Measurements from ENCODE around the gene DAGLB.
"Not testable (repeated sequence)": the region's sequence is repeated elsewhere in the genome, so short reads cannot be mapped to it uniquely, and the experiment has no call there.

The DAGLB gene

DNA sequence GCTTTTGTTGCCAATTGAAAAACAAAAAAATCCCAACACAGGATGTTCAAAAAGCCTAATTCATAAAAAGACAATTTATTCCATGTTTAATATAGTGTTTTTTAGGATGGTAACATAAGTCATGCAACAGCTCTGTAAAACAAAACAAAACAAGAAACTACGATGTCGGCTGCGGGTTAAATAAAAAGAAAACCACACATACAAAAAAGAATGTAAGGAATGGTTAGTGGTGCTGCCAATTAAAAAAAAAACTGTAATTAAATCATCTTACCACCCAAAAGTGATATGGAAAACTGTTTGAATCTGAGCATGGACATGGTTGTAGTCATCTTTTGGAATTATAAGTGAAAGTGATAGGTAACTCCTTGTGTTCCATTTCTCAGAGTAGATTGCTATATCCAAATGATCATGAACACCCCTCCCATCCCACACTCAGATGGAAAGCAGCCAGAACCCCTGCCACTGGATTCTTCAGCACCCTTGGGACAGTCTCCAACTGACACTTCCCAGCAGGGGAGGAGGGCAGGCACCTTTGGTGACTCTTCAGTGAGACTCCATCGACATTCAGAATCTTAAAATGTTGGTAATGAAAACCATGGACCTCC lies 14.3 kb upstream of the DAGLB start:
- DNase-seq (ENCODE audit: low read depth in 4 of 4, low spot score in 1 of 4) = no peak

DNA sequence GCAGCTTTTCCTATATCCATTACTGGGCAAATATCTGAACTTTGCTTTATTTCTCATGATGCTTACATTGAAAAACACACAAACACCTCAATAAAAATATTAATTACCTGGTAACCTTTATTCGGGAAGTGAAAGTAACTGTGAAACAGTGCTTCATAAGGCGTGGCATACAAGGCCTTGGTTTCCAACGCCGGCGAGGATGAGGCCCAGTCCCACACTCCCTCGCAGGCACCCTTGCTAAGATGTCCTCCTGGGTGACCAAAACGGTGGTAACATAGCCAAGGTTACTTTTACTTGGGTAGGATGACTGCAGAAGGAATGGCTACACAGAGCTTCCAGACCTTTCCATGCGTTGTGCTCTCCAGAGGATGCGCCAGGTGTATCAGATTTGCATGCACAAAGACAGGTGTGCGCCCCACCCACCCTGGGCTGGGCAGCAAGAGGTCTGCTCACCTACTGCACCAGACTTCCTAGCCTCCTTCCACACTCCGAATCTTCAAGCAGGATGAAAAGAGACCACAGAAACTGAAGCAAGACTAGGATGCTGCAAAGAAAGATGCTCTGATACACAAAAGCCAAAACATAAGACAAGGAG lies 13.3 kb upstream of the DAGLB start:
- DNase-seq (ENCODE audit: low read depth in 4 of 4, low spot score in 1 of 4) = no peak

DNA sequence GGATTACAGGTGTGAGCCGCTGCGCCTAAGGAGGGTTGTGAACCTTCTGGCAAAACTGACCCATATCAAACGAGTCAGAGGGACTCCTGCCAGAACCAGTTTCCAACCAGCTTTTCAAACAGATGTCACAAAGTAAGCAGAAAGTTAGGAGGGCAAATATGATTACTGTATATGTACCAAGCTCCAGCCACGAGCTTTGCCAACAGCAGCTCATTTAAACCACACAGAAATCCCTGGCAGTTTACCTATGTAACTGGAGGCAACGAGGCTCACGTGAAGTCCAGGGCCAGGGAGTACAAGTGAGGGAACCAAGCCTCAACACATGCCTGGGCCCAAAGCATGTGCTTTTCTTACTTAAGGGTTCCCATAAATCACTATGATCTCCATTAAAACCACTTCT lies 12.5 kb upstream of the DAGLB start:
- DNase-seq (ENCODE audit: low read depth in 4 of 4, low spot score in 1 of 4) = no peak

DNA sequence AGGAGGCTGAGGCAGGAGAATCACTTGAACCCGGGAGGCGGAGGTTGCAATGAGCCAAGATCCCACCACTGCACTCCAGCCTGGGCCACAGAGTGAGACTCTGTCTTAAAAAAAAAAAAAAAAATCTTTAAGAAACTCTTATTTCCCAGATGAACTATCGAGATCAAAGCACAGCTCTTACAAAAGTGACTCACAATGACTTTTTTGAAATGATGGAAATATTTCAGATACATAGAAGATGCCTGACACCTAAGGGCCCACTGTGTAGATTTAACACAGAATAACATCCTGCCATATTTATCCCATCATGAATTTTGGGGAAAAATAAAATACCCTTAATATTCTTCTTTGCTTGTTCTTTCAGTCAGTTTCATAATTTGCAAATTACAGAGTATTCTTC lies 10.9 kb upstream of the DAGLB start:
- not testable (repeated sequence) for DNase-seq (ENCODE audit: low read depth in 4 of 4, low spot score in 1 of 4)

DNA sequence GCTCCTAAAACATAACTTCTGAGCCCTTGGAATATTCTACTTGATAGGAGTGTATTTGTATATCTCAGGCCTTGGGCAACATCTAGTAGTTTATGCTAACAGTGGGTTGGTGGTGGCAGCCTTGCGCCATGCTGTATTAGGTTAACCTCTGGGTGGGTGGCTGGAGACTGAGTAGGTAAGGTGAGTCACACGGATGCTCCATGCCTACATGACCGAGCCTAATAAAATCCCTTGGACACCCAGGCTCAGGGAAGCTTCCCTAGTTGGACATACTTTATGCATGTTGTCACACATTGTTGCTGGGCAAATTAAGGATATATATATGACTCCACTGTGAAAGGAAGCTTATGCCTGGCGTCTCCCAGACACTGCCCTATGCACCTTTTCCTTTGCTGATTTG lies 6.0 kb upstream of the DAGLB start:
- DNase-seq (ENCODE audit: low read depth in 4 of 4, low spot score in 1 of 4) = no peak

DNA sequence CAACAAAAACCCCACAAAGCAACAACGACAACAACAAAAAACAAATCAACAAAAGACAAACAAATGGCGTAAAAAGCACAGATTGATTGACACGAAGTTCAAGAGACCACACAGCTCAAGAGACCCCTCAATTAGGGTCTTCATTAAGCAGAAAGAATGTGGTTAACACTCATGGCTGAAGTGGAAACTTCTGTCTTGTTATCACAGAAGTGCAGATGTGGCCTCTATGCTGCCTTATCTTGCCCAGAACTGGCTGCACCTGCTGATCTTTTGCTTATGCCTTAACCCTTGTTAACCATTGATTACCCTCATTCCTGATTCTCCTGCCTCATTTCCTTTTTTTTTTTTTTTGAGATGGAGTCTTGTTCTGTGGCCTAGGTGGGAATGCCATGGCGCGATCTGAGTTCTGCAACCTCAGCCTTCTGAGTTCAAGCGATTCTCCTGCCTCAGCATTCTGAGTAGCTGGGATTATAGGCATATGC lies 3.5 kb upstream of the DAGLB start:
- no peak for DNase-seq (ENCODE audit: low read depth in 4 of 4, low spot score in 1 of 4)

DNA sequence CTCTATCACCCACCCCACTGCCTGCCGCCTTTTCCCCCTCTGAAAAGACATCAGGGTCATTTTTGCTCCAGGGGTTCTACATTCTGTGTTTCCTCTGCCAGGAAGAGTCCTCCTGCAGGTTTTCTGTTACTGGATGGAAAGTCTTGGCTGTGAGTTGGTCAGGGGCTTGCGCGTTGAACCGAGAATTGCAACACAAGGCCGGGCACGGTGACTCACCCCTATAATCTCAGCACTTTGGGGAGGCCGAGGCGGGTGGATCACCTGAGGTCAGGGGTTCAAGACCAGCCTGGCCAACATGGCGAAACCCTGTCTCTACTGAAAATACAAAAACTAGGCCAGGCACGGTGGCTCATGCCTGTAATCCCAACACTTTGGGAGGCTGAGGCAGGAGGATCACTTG lies 2.8 kb upstream of the DAGLB start:
- not testable (repeated sequence) for DNase-seq (ENCODE audit: low read depth in 4 of 4, low spot score in 1 of 4)

DNA sequence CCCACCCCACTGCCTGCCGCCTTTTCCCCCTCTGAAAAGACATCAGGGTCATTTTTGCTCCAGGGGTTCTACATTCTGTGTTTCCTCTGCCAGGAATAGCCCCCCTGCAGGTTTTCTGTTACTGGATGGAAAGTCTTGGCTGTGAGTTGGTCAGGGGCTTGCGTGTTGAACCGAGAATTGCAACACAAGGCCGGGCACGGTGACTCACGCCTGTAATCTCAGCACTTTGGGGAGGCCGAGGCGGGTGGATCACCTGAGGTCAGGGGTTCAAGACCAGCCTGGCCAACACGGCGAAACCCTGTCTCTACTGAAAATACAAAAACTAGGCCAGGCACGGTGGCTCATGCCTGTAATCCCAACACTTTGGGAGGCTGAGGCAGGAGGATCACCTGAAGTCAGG lies 2.1 kb upstream of the DAGLB start:
- DNase-seq (ENCODE audit: low read depth in 4 of 4, low spot score in 1 of 4) = not testable (repeated sequence)

DNA sequence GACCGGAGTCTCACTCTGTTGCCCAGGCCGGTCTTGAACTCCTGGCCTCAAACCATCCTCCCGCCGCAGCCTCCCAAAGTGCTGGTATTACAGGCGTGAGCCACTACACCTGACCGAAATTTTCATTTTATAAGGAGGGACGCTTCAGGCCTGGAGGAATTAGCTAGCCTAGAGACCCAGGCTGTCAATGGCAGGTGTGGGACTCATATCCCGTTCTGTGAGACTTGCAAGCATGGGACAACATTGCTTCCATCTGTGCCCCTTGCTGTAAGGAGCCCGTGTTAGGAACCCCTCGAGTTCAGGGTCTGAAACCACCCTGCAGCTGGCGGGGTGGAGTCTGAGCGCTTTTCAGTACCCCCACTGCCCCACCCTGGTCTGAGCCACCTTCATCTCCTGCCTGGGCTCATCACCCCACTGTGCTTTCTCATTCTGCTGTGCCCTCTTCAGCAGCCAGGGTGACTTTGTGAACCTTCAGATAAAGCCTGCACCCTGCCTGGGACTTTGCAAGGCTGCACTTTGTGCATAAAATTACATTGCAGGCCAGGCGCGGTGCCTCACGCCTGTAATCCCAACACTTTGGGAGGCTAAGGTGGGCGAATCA lies 1.3 kb upstream of the DAGLB start:
- DNase-seq (ENCODE audit: low read depth in 4 of 4, low spot score in 1 of 4) = no peak

DNA sequence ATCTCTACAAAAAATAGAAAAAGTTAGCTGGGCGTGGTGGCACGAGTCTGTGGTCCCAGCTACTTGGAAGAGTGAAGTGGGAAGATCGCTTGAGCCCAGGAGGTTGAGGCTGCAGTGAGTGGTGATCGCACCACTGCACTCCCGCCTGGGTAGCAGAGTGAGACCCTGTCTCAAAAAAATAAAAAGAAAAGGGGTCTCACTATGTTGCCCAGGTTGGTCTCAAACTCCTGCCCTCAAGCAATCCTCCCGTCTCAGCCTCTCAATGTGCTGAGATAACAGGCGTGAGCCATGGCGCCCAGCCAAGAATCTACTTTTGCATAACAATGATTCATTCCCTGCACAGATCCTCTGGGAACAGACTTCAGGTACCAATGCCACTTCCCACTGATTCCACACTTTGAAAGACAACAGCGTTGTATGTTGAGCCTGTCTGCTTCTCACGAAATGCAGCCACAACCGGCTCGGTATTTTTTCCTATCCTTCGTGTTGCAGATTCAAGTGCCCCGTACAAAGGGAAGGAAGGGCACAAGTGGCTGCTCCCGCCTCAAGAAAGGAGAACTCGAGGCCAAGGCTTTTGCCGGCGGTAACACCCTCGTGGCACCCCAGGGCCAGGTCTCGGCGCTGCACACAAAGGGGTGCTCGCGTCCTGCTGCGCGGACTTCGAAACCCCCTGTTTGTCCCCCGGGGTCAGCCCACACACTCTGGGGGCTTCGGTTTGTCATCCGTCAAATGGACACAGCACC lies 745 bp downstream of the DAGLB start:
- peak in 1 of 4 experiments; percentile 15 for DNase-seq (ENCODE audit: low read depth in 4 of 4, low spot score in 1 of 4)

DNA sequence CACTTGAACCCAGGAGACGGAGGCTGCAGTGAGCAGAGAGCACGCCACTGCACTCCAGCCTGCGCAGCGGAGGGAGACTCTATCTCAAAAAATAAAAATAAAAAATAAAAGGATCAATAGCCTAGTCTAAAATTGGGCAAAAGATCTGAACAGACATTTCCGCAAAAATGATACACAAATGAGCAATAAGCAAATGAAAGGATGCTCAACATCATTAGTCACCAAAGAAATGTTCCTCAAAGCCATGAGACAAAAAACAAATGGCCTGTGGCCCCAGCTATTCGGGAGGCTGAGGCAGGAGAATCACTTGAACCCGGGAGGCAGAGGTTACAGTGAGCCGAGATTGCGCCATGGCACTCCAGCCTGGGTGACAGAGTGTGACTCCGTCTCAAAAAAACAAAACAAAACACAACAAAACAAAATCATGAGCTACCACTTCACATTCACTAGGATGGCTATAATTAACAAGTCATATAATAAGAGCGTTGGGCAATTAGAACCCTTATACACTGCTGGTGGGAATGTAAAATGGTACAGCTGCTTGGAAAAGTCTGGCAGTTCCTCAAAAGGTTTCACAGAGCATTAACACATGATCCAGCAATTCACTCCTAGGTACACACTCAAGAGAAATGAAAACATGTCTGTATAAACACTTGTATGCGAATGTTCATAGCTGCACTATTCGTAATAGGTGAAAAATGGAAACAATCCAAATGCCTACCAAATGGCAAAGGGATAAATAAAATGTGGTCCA lies 3.1 kb downstream of the DAGLB start:
- no peak for DNase-seq (ENCODE audit: low read depth in 4 of 4, low spot score in 1 of 4)

DNA sequence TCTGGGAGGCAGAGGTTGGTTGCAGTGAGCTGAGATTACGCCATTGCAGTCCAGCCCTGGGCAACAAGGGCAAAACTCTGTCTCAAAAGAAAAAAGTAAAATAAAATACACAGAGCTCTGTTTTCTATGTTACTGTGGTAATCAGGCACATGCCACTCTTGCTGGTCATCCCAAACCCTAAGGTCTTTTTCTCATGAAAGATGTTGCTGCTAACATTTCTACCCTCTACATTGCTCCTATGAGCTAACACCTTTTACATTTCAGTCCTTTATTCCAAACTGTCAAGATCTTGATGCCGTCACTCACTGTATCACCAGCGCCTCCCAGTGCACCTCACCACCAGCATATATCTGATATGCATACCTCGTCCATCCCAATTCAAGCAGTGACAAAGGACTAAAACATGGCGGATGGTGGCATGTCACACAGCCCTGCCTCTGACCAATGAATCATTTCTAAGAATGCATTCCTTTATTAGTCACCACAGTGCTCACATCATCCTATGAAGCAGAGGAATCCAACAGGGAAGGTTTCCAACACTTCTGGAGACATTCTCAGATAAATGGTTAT lies 4.3 kb downstream of the DAGLB start:
- no peak for DNase-seq (ENCODE audit: low read depth in 4 of 4, low spot score in 1 of 4)

DNA sequence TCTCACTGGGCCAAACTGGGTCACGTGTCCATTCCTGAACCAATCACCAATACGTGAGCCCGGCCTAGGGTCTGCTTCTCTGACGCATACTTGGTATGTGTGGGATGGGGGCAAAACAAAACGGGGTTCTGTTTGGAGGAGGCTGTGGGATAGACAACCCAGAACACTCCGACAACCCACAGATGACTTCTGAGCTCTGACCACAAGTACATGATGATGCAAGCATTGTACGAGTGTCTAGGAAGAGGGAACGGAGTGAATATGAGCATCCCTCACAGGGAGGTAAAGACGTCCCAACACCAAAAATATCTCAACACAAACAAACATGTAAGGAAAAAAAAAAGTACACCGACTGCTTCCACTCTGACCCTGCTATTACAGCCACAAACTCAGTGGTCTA lies 5.6 kb downstream of the DAGLB start:
- DNase-seq (ENCODE audit: low read depth in 4 of 4, low spot score in 1 of 4) = no peak

DNA sequence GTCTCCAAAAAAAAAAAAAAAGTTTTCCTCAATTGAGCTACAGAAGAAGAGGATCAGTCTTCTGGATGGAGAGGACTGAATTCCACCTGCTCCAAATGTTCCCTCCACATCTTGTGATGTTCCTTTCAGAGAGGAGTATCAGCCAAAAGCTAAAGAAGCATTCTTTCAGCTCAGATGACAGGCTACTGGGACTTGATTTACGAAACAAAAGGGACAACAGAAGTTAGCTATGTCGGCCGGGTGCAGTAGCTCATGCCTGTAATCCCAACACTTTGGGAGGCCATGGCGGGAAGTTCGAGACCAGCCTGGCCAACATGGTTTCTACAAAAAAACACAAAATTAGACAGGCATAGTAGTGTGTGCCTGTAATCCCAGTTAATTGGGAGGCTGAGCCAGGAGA lies 7.4 kb downstream of the DAGLB start:
- no peak for DNase-seq (ENCODE audit: low read depth in 4 of 4, low spot score in 1 of 4)

DNA sequence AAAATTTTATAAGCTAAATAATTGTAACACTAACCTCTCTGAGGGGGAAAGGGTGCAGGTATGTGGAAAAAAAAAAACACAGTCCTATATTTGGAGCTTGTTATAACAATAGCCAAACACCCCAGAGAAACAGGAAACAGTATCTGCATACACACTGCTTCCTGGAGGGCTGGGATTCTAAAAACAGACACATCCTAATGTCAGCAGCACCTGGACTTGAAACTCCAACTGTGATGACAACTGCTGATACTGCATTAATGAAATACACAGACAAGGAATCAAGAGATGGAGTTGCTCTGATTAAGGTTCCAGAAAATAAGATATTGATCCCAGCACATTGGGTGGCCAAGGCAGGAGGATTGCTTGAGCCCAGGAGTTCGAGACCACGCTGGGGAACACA lies 9.3 kb downstream of the DAGLB start:
- DNase-seq (ENCODE audit: low read depth in 4 of 4, low spot score in 1 of 4) = no peak

DNA sequence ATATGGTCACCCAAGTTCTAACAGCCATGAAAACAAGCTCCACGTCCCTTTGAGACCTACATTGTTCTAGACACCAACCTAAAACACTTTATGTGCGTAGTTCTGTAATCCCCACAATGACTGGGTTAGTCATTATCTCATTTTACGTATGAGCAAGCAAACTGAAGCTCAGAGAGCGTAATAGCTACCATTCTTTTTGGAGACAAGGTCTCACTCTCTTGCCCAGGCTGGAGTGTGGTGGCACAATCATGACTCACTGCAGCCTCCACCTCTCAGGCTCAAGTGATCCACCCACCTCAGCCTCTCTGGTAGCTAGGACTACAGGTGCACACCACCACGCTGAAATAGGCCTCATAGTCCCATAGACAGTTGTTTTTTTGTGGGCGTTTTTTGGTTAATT lies 10.5 kb downstream of the DAGLB start:
- DNase-seq (ENCODE audit: low read depth in 4 of 4, low spot score in 1 of 4) = no peak

DNA sequence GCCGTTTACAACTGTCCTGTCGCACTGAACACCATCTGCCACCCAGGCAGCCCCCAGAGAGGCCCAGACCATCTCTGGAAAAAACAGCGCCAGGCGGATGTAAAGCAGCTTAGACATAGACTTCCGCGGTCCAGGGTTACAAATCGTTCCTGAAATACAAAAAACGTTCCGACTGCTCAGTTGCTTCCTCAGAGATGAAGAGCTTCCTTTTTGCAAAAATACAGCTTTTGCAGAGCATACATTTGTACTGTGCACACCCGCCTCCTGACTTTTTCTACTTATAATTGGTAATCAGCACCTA lies 11.4 kb downstream of the DAGLB start:
- DNase-seq (ENCODE audit: low read depth in 4 of 4, low spot score in 1 of 4) = no peak

DNA sequence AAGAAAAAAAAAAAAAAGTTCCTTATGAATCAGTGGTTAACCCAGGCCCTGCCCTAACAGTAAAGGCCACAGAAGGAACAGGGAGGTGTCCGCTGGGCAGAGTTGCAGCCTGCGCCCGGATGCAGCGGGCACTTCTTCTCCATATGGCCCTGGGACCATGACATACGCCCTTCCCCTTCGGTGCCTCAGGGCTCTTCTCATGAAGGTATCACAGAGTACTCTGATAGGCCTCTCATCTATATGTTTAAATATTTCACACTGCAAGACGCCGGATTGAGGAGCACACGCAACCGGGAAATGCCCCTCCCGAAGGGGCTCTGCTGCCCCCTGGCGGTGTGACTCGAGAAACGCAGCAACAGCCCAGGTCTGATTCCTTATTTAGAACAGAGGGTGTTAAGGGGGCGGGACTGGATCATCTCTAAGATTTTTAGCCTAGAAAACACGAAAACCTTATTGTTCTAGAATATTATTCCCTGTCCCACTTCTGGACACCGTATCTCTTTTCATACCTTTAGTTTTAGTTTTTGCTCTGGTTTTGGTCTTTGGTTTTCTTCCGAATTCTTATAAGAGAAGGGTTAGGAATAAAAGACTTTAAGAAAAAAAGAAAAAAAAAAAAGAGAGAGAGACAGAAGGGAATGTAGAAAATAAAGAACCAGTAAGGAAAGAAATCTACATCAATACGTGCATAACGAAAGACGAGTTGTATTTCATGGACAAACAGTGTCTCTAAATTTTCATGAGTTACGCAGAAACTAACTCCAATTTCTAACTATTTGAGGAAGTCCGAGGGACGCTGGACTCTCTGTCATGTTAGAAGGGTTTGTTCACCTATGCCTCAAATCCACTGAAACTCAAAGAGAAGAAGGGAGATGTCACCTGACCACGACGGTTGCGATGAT lies 12.0 kb downstream of the DAGLB start:
- peak; percentile 76 to 87 (median 78) for DNase-seq (ENCODE audit: low read depth in 4 of 4, low spot score in 1 of 4)

DNA sequence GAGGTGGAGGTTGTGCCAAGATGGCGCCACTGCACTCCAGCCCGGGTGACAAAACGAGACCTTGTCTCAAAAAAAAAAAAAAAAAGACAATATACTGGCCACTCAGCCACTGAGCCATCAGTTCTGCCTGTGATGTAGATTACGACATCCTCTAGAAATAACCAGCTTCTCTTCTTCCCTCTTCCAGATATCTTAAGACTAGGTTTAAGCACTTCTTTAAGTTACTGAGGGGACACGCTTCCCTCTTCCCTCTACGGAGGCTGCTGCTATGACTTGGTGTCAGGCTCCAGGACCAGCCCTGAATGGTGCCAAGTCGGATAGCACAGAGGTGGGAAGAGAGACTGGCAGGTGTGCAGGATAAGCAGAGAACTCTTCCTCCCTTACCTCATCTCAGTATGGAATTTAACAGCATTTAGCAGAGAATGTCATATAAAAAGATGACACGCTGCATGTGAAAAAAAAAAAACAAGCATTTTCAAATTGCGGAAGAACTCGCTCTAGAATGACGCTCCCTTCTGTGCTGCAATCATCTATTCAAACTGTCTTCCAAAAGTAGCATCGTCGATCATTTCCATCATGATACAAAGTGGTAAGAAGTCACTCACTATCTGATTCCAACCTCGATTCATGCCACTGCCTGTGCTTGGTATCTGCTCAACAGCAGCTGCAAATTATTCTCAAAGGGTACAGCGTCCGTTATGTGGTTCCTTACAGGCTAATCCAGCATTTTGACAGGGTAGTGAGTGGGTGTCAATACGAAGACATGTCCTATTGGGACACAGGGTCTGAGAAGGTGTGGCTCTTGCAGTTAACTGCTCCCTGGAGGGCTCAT lies 13.8 kb downstream of the DAGLB start:
- no peak for DNase-seq (ENCODE audit: low read depth in 4 of 4, low spot score in 1 of 4)
